Esophagus squamous epithelium (tissue), 4 donors: Measurements from ENCODE around the gene GRK4.

Experiments used
- POLR2A ChIP-seq, 4 donors: fragments of 450-650 bp; IDR thresholded peaks; one replicate each; pipeline ENCODE4 v1.6.1; 2017; ENCODE audit warnings: antibody characterized with exemption in 4 of 4, mild to moderate bottlenecking in 4 of 4, moderate library complexity in 3 of 4
- TF ChIP-seq, protein P1 (sequence below), 6 experiments: fragments of 450-650 bp in 4 of 6; fragments of 200-600 bp in 2 of 6; sonication (generic) in 2 of 6; IDR thresholded peaks; one replicate each; pipeline ENCODE4 v1.5.1; 2016 to 2019; ENCODE audit warnings: antibody characterized with exemption in 6 of 6, mild to moderate bottlenecking in 4 of 6, moderate library complexity in 4 of 6

DNA sequence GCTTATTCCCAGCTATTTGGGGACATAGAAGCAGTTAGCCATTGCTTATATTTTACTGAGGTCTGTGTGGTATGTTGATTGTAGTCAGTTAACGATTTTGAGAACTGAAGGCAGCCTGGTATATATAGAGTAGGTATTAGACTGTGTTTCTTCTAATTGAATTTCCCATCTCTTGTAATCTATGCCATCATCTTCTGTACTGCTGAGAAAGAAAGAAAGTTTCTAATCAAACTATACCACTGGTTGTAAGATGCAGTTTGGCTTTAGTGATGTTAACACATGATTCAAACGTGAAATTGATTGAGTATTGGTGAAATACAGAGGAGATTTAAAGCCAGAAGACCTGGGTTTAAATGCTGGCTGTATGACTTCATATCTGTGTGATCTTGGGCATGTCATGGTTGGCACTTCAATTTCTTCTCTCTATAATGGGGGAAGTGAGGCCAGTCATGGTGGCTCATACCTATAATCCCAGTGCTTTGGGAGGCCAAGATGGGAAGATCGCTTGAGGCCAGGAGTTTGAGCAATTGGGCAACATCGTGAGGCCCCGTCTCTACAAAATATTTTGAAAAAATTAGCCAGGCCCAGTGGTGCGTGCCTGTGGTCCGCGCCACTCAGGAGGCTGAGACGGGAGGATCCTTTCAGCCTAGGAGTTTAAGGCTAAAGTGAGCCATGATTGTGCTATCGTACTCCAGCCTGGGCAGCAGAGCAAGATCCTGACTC is 122.7 kb downstream of the GRK4 start:
- TF ChIP-seq POLR2A (IDR thresholded peaks at IDR 0.05) = no peak
- TF ChIP-seq, protein P1, sequence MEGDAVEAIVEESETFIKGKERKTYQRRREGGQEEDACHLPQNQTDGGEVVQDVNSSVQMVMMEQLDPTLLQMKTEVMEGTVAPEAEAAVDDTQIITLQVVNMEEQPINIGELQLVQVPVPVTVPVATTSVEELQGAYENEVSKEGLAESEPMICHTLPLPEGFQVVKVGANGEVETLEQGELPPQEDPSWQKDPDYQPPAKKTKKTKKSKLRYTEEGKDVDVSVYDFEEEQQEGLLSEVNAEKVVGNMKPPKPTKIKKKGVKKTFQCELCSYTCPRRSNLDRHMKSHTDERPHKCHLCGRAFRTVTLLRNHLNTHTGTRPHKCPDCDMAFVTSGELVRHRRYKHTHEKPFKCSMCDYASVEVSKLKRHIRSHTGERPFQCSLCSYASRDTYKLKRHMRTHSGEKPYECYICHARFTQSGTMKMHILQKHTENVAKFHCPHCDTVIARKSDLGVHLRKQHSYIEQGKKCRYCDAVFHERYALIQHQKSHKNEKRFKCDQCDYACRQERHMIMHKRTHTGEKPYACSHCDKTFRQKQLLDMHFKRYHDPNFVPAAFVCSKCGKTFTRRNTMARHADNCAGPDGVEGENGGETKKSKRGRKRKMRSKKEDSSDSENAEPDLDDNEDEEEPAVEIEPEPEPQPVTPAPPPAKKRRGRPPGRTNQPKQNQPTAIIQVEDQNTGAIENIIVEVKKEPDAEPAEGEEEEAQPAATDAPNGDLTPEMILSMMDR (IDR thresholded peaks at IDR 0.05) = no peak
